ENCODE measurements around the gene ANO1.

The ANO1 gene

GRCh38 chr11:70142221-70142875, 64.2 kb downstream of the ANO1 start:
- TF ChIP-seq ZFX (IDR thresholded peaks at IDR 0.05) (no peak), CTCF (conservative IDR thresholded peaks at IDR 0.05) (no peak)
- no peak overlapping the region for H3K27ac ChIP-seq

DNA sequence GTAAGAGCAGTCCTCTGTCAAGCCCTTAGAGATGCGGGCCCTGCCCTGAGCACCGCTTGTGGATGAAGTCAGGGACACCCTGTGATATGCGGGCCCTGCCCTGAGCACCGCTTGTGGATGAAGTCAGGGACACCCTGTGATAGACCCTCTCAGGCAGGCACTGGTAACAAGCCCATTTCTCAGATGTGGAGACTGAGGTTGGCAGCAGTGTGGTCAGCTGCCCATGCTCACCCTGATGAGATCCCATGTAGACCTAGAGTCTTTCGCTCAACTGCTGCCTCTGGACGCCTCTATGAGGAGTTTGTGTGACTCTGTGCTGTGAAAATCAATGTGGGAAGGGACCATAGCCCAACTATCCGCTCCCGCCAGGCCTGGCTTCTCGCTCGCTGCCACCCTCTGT, 66.1 kb downstream of the ANO1 start:
- H3K27ac ChIP-seq, result no peak overlapping the region
- TF ChIP-seq ZFX (IDR thresholded peaks at IDR 0.05) (no peak), CTCF (conservative IDR thresholded peaks at IDR 0.05) (no peak)

GRCh38 chr11:70145071-70145470, 67.0 kb downstream of the ANO1 start:
- TF ChIP-seq ZFX (IDR thresholded peaks at IDR 0.05) (no peak), CTCF (conservative IDR thresholded peaks at IDR 0.05) (no peak)
- no peak overlapping the region for H3K27ac ChIP-seq

GRCh38 chr11:70145841-70146240, 67.7 kb downstream of the ANO1 start:
- TF ChIP-seq ZFX (IDR thresholded peaks at IDR 0.05) (no peak), CTCF (conservative IDR thresholded peaks at IDR 0.05) (no peak)
- no peak overlapping the region for H3K27ac ChIP-seq

GRCh38 chr11:70146299-70146698, 68.2 kb downstream of the ANO1 start:
- no peak for TF ChIP-seq CTCF (conservative IDR thresholded peaks at IDR 0.05)
- no peak for TF ChIP-seq ZFX (IDR thresholded peaks at IDR 0.05)
- no peak overlapping the region for H3K27ac ChIP-seq

- no peak overlapping the region for H3K27ac ChIP-seq
- no peak for TF ChIP-seq ZFX (IDR thresholded peaks at IDR 0.05)
- no peak for TF ChIP-seq CTCF (conservative IDR thresholded peaks at IDR 0.05)
Observed at GRCh38 chr11:70146895-70147520, 68.9 kb downstream of the ANO1 start.

- no peak overlapping the region for H3K27ac ChIP-seq
- TF ChIP-seq ZFX (IDR thresholded peaks at IDR 0.05) (no peak), CTCF (conservative IDR thresholded peaks at IDR 0.05) (no peak)
Observed at GRCh38 chr11:70147668-70148067, 69.6 kb downstream of the ANO1 start.
